RWPE1 (cell line): ENCODE measurements around the gene NEK3.
"Not testable (repeated sequence)": the region's sequence is repeated elsewhere in the genome, so short reads cannot be mapped to it uniquely, and the experiment has no call there.

Experiments
- CTCF ChIA-PET: fragments of 350-600 bp; sonication (Branson Sonifier 250); formaldehyde crosslinking; extraction: SDS; loops from one replicate; lab custom pipeline; 2021; lab: Yijun Ruan, JAX
- POLR2A ChIA-PET: fragments of 400-600 bp; formaldehyde crosslinking; extraction: SDS; loops from one replicate; lab custom pipeline; 2020; ENCODE audit warnings: antibody characterized with exemption; ENCODE audit not compliant: low non-redundant PET; lab: Yijun Ruan, JAX
- DNase-seq: peaks from one replicate; pipeline ENCODE4 v3.0.0; 2012; ENCODE audit warnings: low spot score
- H3K27ac ChIP-seq: fragments of 450-650 bp; 2 replicates; pipeline ENCODE4 v1.5.1; 2017
- CTCF ChIP-seq: fragments of 450-650 bp; conservative IDR thresholded peaks from 2 replicates; pipeline ENCODE4 v1.5.1; 2017; ENCODE audit warnings: low read depth, mild to moderate bottlenecking

Gene NEK3

GRCh38 chr13:52194184-52194868 is 34.9 kb upstream of the NEK3 start:
- peak overlapping the region; percentile 93 for H3K27ac ChIP-seq
- no peak for TF ChIP-seq CTCF
- ChIA-PET CTCF (interaction anchor here (0.6 to 0.7 kb wide), 5 partner anchors 11 to 508 kb away, joined by 3 to 5 read pairs (median 4); no protein-coding TSS in a partner anchor), POLR2A (interaction anchor here (0.6 kb wide), 1 partner anchor 217 kb away, joined by 3 read pairs; no protein-coding TSS in a partner anchor)
- peak; percentile 82 for DNase-seq

- CTCF ChIA-PET: interaction anchor here (0.6 kb wide), 3 partner anchors 143 to 471 kb away, joined by 3 to 4 read pairs (median 4); no protein-coding TSS in a partner anchor
- not testable (repeated sequence) for DNase-seq
- POLR2A ChIA-PET: interaction anchor here (0.6 kb wide), 1 partner anchor 218 kb away, joined by 3 read pairs; no protein-coding TSS in a partner anchor
- peak overlapping the region; percentile 93 for H3K27ac ChIP-seq
These were observed 34.3 kb upstream of the NEK3 start for GRCh38 chr13:52193587-52194183.

- H3K27ac ChIP-seq, POLR2A ChIA-PET, CTCF ChIA-PET, DNase-seq: not testable (repeated sequence)
These were observed 28.2 kb upstream of the NEK3 start for GRCh38 chr13:52187424-52188187.

GRCh38 chr13:52187029-52187423 is 27.6 kb upstream of the NEK3 start:
- CTCF ChIA-PET: no interaction called here
- POLR2A ChIA-PET: no interaction called here
- no peak overlapping the region; the same call in 1 of the 2 replicates for H3K27ac ChIP-seq
- no peak for TF ChIP-seq CTCF
- no peak for DNase-seq

GRCh38 chr13:52181316-52181954 is 22.0 kb upstream of the NEK3 start:
- not testable (repeated sequence) for DNase-seq

GRCh38 chr13:52179925-52180324 is 20.5 kb upstream of the NEK3 start:
- TF ChIP-seq CTCF: no peak
- CTCF ChIA-PET: no interaction called here
- POLR2A ChIA-PET: no interaction called here
- no peak for DNase-seq
- H3K27ac ChIP-seq: no peak overlapping the region

More at GRCh38 chr13:52181316-52181954, 22.0 kb upstream of the NEK3 start:
- CTCF ChIA-PET, POLR2A ChIA-PET, H3K27ac ChIP-seq: not testable (repeated sequence)

GRCh38 chr13:52177276-52177675 is 17.9 kb upstream of the NEK3 start:
- POLR2A ChIA-PET: no interaction called here
- TF ChIP-seq CTCF: no peak
- no peak overlapping the region for H3K27ac ChIP-seq
- CTCF ChIA-PET: no interaction called here
- DNase-seq: no peak

- CTCF ChIA-PET: interaction anchor here (0.6 kb wide), 1 partner anchor 295 kb away, joined by 3 read pairs; no protein-coding TSS in a partner anchor
- DNase-seq, POLR2A ChIA-PET, H3K27ac ChIP-seq: not testable (repeated sequence)
These were observed 14.6 kb upstream of the NEK3 start for GRCh38 chr13:52173970-52174369.
